Panc1 (cell line): ENCODE measurements around the gene UROS. TPM values are rescaled to one million over a fixed set of nuclear protein-coding genes. Genes with fewer than 3 reads are reported as not detected.

Experiments
- ATAC-seq: fragments of 200-7000 bp; cut with Tn5 transposase; 2 replicates; pipeline ENCODE4 v1.9.1; 2020; ENCODE audit warnings: mild to moderate bottlenecking, moderate library complexity
- BruUV-seq: library from RNA; stranded (reverse); fragments of 400-500 nt; replicated peaks from 2 replicates; lab custom pipeline; 2021; lab: Mats Ljungman, UMichigan
- CTCF ChIA-PET: fragments of 300-600 bp; sonication (Branson Sonifier 250); formaldehyde crosslinking; loops from one replicate; lab custom pipeline; 2022; ENCODE audit warnings: antibody characterized with exemption; lab: Charles Lee
- POLR2A ChIA-PET: fragments of 300-600 bp; sonication (Branson Sonifier 250); formaldehyde crosslinking; loops from one replicate; lab custom pipeline; 2022; ENCODE audit warnings: antibody characterized with exemption; lab: Charles Lee
- DNase-seq: peaks from one replicate; pipeline ENCODE4 v3.0.0-alpha.2; 2010; ENCODE audit warnings: low read depth, low spot score
- H3K27ac ChIP-seq: 2 replicates; pipeline ENCODE4 v1.5.1; 2011; ENCODE audit warnings: mild to moderate bottlenecking, low read length, inconsistent platforms
- H3K27me3 ChIP-seq: fragments of 200-500 bp; sonication (Bioruptor generic); 2 replicates; pipeline ENCODE4 v1.6.0; 2014; ENCODE audit warnings: low read length, inconsistent platforms; ENCODE audit not compliant: control insufficient read depth, insufficient read depth
- H3K36me3 ChIP-seq: fragments of 200-500 bp; sonication (Bioruptor generic); 2 replicates; pipeline ENCODE4 v1.5.1; 2014; ENCODE audit warnings: inconsistent platforms, mild to moderate bottlenecking, low read length, moderate library complexity; ENCODE audit not compliant: control insufficient read depth, insufficient read depth
- H3K4me1 ChIP-seq: 2 replicates; pipeline ENCODE4 v1.5.1; 2011; ENCODE audit warnings: inconsistent platforms, mild to moderate bottlenecking, low read length, moderate library complexity; ENCODE audit not compliant: control insufficient read depth, insufficient read depth
- H3K4me3 ChIP-seq, 2 experiments: 2 replicates each; pipeline ENCODE4 v1.5.1; 2011 to 2012; ENCODE audit warnings: low read depth in 2 of 2, low read length in 2 of 2, mild to moderate bottlenecking in 2 of 2, inconsistent platforms in 1 of 2, moderate library complexity in 1 of 2
- H3K9me3 ChIP-seq: fragments of 200-500 bp; sonication (Bioruptor generic); 2 replicates; pipeline ENCODE4 v1.5.1; 2014; ENCODE audit warnings: low read depth, mild to moderate bottlenecking, inconsistent platforms, low read length, moderate library complexity; ENCODE audit not compliant: control insufficient read depth, insufficient read depth
- CTCF ChIP-seq: fragments of 450-650 bp; IDR thresholded peaks from 2 replicates; pipeline ENCODE4 v1.5.1; 2017; ENCODE audit warnings: mild to moderate bottlenecking
- POLR2AphosphoS5 ChIP-seq: IDR thresholded peaks from 2 replicates; pipeline ENCODE4 v1.6.1; 2012; ENCODE audit warnings: mild to moderate bottlenecking, low read depth, low read length, moderate library complexity
- REST ChIP-seq, 2 experiments: IDR thresholded peaks; 2 replicates each; pipeline ENCODE4 v1.6.1; 2011 to 2012; ENCODE audit warnings: low read depth in 2 of 2, control low read depth in 1 of 2, low read length in 1 of 2, mild to moderate bottlenecking in 1 of 2, moderate library complexity in 1 of 2; ENCODE audit not compliant: insufficient read depth in 1 of 2
- SIN3A ChIP-seq: IDR thresholded peaks from 2 replicates; pipeline ENCODE4 v1.6.1; 2012; ENCODE audit warnings: low read depth, mild to moderate bottlenecking, low read length, moderate library complexity, borderline replicate concordance; ENCODE audit not compliant: insufficient read depth
- TCF7L2 ChIP-seq: IDR thresholded peaks from 2 replicates; pipeline ENCODE4 v1.6.1; 2011; ENCODE audit warnings: mild to moderate bottlenecking, low read depth, low read length, inconsistent platforms
- in situ Hi-C: cut with HindIII; loops from 2 replicates; pipeline ENCODE4 v1.10.0; 2016; ENCODE audit warnings: low sequenced_read_pairs, low pct_unique_long_range_greater_than_20kb
- intact Hi-C: fragments of 100-400 bp; cut with micrococcal nuclease; formaldehyde crosslinking; loops from one replicate; pipeline ENCODE4 v1.10.0; 2022; ENCODE audit not compliant: unreplicated experiment
- total RNA-seq: library from RNA; stranded (reverse); gene quantifications from one replicate; pipeline ENCODE4 v1.2.1, GENCODE V29; 2021; ENCODE audit not compliant: unreplicated experiment

The UROS gene
- total RNA-seq, 1 experiment from 2014 or later, result 103 TPM

- POLR2A ChIA-PET, result interaction anchor here (0.5 kb wide), 1 partner anchor 11 kb away, joined by 3 read pairs; no protein-coding TSS in a partner anchor
- CTCF ChIA-PET, result no interaction called here
These were observed 20.7 kb upstream of the UROS start for GRCh38 chr10:125843603-125844329.

GRCh38 chr10:125840955-125841354, 17.9 kb upstream of the UROS start:
- Histone ChIP-seq H3K27ac (no peak overlapping the region), H3K36me3 (peaks cover 47% of the 10 kb centered on the region), H3K9me3 (no peaks in the 10 kb centered on the region), H3K4me3 (no peak overlapping the region), H3K27me3 (no peaks in the 10 kb centered on the region), H3K4me1 (no peaks in the 10 kb centered on the region; the same call in 1 of the 2 replicates)
- intact Hi-C loops (no loop called here), in situ Hi-C loops (no loop called here)
- no peak for TF ChIP-seq SIN3A
- peak; percentile 11; the same call in 1 of the 2 replicates for TF ChIP-seq POLR2AphosphoS5
- CTCF ChIA-PET, result no interaction called here
- POLR2A ChIA-PET, result no interaction called here
- ATAC-seq (no peak), DNase-seq (no peak)
- BruUV-seq, result no TSS peak

More at GRCh38 chr10:125843603-125844329, 20.7 kb upstream of the UROS start:
- no TSS peak for BruUV-seq
- ATAC-seq (no peak), DNase-seq (no peak)
- H3K9me3 ChIP-seq, result no peaks in the 10 kb centered on the region
- TF ChIP-seq TCF7L2 (no peak), CTCF (no peak), POLR2AphosphoS5 (no peak), REST (IDR thresholded peaks at IDR 0.05; ENCODE audit: insufficient read depth in 1 of 2, low read depth in 2 of 2, low read length in 1 of 2) (no peak), SIN3A (no peak)
- in situ Hi-C loops, result no loop called here
- no peaks in the 10 kb centered on the region; the same call in 1 of the 2 replicates for H3K4me1 ChIP-seq
- intact Hi-C loops, result no loop called here
- no peak overlapping the region for H3K27ac ChIP-seq
- peaks cover 28% of the 10 kb centered on the region for H3K36me3 ChIP-seq
- H3K4me3 ChIP-seq, result no peak overlapping the region
- H3K27me3 ChIP-seq, result no peaks in the 10 kb centered on the region

- Histone ChIP-seq H3K36me3 (peaks cover 50% of the 10 kb centered on the region), H3K27ac (no peak overlapping the region), H3K4me1 (no peaks in the 10 kb centered on the region; the same call in 1 of the 2 replicates), H3K9me3 (no peaks in the 10 kb centered on the region), H3K27me3 (no peaks in the 10 kb centered on the region), H3K4me3 (no peak overlapping the region)
- ATAC-seq (no peak), DNase-seq (no peak)
- intact Hi-C loops, result no loop called here
- no peak for TF ChIP-seq POLR2AphosphoS5
- no peak for TF ChIP-seq SIN3A
- no peak for TF ChIP-seq TCF7L2
- no peak for TF ChIP-seq CTCF
- TF ChIP-seq REST (IDR thresholded peaks at IDR 0.05; ENCODE audit: insufficient read depth in 1 of 2, low read depth in 2 of 2, low read length in 1 of 2), result no peak
- ChIA-PET CTCF (no interaction called here), POLR2A (no interaction called here)
- BruUV-seq, result no TSS peak
- in situ Hi-C loops, result no loop called here
These were observed 17.3 kb upstream of the UROS start for GRCh38 chr10:125840406-125840805.
